IMR-90 (cell line): ENCODE measurements around the gene RARS2.

Experiments
- CTCF ChIP-seq: conservative IDR thresholded peaks from 2 replicates; pipeline ENCODE4 v1.5.1; 2012; ENCODE audit warnings: mild to moderate bottlenecking, low read depth, low read length, improper control_type of control experiment
- FOS ChIP-seq: fragments of 150-350 bp; IDR thresholded peaks from 2 replicates; pipeline ENCODE4 v1.6.1; 2016; ENCODE audit warnings: low read depth, low read length
- MXI1 ChIP-seq: IDR thresholded peaks from 2 replicates; pipeline ENCODE4 v1.6.1; 2012; ENCODE audit warnings: low read depth, mild to moderate bottlenecking, low read length, moderate library complexity, borderline replicate concordance
- POLR2A ChIP-seq: IDR thresholded peaks from 2 replicates; pipeline ENCODE4 v1.6.1; 2012; ENCODE audit warnings: mild to moderate bottlenecking, low read depth, low read length
- RAD21 ChIP-seq: IDR thresholded peaks from 2 replicates; pipeline ENCODE4 v1.6.1; 2012; ENCODE audit warnings: low read length, improper control_type of control experiment
- RFX5 ChIP-seq: IDR thresholded peaks from 2 replicates; pipeline ENCODE4 v1.8.0; 2012; ENCODE audit warnings: low read depth, mild to moderate bottlenecking, low read length, moderate library complexity
- SMC3 ChIP-seq: fragments of 150-350 bp; IDR thresholded peaks from 2 replicates; pipeline ENCODE4 v1.6.1; 2016; ENCODE audit warnings: low read depth, mild to moderate bottlenecking, antibody characterized with exemption, low read length, moderate library complexity

GRCh38 chr6:87544474-87544735 is 45.4 kb downstream of the RARS2 start:
- no peak for TF ChIP-seq CTCF
- no peak for TF ChIP-seq POLR2A
- no peak for TF ChIP-seq FOS
- no peak for TF ChIP-seq RAD21
- TF ChIP-seq SMC3, result no peak
- TF ChIP-seq MXI1, result no peak
- no peak for TF ChIP-seq RFX5
